A673 (cell line): Measurements from ENCODE around the gene TAF10. TPM values are rescaled to one million over a fixed set of nuclear protein-coding genes. Genes with fewer than 3 reads are reported as not detected.
A peak's percentile ranks its signal among the peaks of the same experiment; 100 is the strongest.

Experiments used
- BruUV-seq: library from RNA; stranded (reverse); fragments of 400-500 nt; replicated peaks from 2 replicates; lab custom pipeline; 2021; lab: Mats Ljungman, UMichigan
- CTCF ChIA-PET: fragments of 300-600 bp; sonication (Branson Sonifier 250); formaldehyde crosslinking; loops from one replicate; lab custom pipeline; 2022; ENCODE audit warnings: antibody characterized with exemption; lab: Charles Lee
- POLR2A ChIA-PET: fragments of 300-600 bp; sonication (Branson Sonifier 250); formaldehyde crosslinking; loops from one replicate; lab custom pipeline; 2022; ENCODE audit warnings: antibody characterized with exemption; ENCODE audit not compliant: low non-redundant PET; lab: Charles Lee
- DNase-seq: peaks from one replicate; pipeline ENCODE4 v3.0.0-alpha.2; 2015; ENCODE audit warnings: low spot score
- H3K27ac ChIP-seq: fragments of 200-600 bp; sonication (generic); 2 replicates; pipeline ENCODE4 v1.5.1; 2016; ENCODE audit warnings: mixed run types, low read depth, mild to moderate bottlenecking, mixed read lengths, antibody characterized with exemption, low read length; ENCODE audit not compliant: poor library complexity, severe bottlenecking
- H3K27me3 ChIP-seq: fragments of 200-600 bp; sonication (generic); replicated peaks from 2 replicates; pipeline ENCODE4 v1.6.1; 2017; ENCODE audit warnings: mixed run types, low read depth, mild to moderate bottlenecking, mixed read lengths, antibody characterized with exemption, low read length; ENCODE audit not compliant: insufficient read depth, poor library complexity
- H3K36me3 ChIP-seq: fragments of 200-600 bp; sonication (generic); 2 replicates; pipeline ENCODE4 v1.6.1; 2016; ENCODE audit warnings: mixed run types, mild to moderate bottlenecking, mixed read lengths, antibody characterized with exemption, low read length; ENCODE audit not compliant: insufficient read depth, poor library complexity, severe bottlenecking
- H3K4me1 ChIP-seq: fragments of 200-600 bp; sonication (generic); 2 replicates; pipeline ENCODE4 v1.6.1; 2017; ENCODE audit warnings: mixed run types, mild to moderate bottlenecking, mixed read lengths, antibody characterized with exemption, low read length; ENCODE audit not compliant: insufficient read depth, poor library complexity, severe bottlenecking
- H3K4me3 ChIP-seq: fragments of 200-600 bp; sonication (generic); 2 replicates; pipeline ENCODE4 v1.5.1; 2016; ENCODE audit warnings: low read depth, mixed run types, mild to moderate bottlenecking, mixed read lengths, low read length; ENCODE audit not compliant: poor library complexity, severe bottlenecking
- H3K9me3 ChIP-seq: fragments of 200-600 bp; sonication (generic); 2 replicates; pipeline ENCODE4 v1.6.1; 2016; ENCODE audit warnings: mixed run types, low read depth, mild to moderate bottlenecking, mixed read lengths, antibody characterized with exemption, low read length; ENCODE audit not compliant: poor library complexity, severe bottlenecking
- CTCF ChIP-seq: fragments of 300-800, 200-600 bp; sonication (generic); conservative IDR thresholded peaks from 2 replicates; pipeline ENCODE4 v1.5.1; 2017; ENCODE audit warnings: low read depth, mild to moderate bottlenecking, antibody characterized with exemption, low read length, moderate library complexity, mixed read lengths
- EZH2 ChIP-seq: fragments of 200-600 bp; sonication (generic); IDR thresholded peaks from 2 replicates; pipeline ENCODE4 v1.6.1; 2017; ENCODE audit warnings: borderline replicate concordance, low read depth, mild to moderate bottlenecking, mixed read lengths, antibody characterized with exemption, low read length; ENCODE audit not compliant: poor library complexity, severe bottlenecking
- intact Hi-C: fragments of 100-400 bp; cut with micrococcal nuclease; formaldehyde crosslinking; loops from one replicate; pipeline ENCODE4 v1.10.0; 2022; ENCODE audit not compliant: unreplicated experiment
- total RNA-seq: library from RNA; stranded (reverse); gene quantifications from 2 replicates; pipeline ENCODE4 v1.2.3, GENCODE V29; 2021

The TAF10 gene
- total RNA-seq, 1 experiment from 2014 or later: 112 TPM

DNA sequence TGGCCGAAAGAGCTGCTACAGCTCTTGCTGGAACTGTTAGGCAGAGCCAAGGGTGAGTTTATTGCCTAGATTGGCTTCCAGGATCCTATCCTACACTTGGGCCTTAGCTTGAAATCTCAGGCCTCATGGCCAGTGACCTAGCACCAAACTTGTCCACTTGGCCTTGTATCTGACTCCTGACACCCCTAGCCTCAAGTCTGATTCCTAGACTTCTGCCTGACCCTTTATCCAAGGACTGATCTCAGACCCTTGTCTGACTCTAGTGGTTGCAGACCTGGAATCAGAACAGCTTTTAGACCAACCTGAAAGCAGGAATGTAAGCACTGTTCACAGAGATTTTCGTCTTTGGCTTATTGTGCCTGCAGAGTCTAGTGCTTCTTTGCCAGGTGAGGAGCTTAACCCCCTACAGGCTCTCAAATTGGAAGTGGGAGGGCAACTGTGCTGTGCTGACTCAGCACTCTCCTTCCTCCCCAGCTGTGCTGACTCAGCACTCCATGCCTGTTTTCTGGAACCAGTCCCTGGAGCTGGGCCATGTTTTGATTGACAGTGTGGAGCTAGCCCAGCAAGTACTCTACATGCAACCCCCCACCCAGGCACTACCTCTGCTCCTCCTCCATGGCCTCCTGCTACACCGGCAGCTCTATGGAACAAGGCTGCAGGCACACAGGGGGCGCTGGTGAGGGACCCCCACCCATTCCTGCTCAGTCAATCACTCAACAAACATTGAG lies 43.7 kb downstream of the TAF10 start:
- peak; percentile 85 for DNase-seq
- H3K27me3 ChIP-seq: no peaks in the 10 kb centered on the region
- no peaks in the 10 kb centered on the region for H3K9me3 ChIP-seq
- no peaks in the 10 kb centered on the region for H3K36me3 ChIP-seq
- H3K4me1 ChIP-seq: peaks cover 11% of the 10 kb centered on the region
- TF ChIP-seq CTCF: peak; percentile 31; the same call in 1 of the 2 replicates
- TF ChIP-seq EZH2: no peak
- POLR2A ChIA-PET: no interaction called here
- no peak overlapping the region for H3K27ac ChIP-seq
- CTCF ChIA-PET: no interaction called here
- intact Hi-C loops: no loop called here
- H3K4me3 ChIP-seq: no peak overlapping the region
- BruUV-seq: no TSS peak

- Histone ChIP-seq H3K27ac (no peak overlapping the region), H3K27me3 (no peaks in the 10 kb centered on the region), H3K36me3 (no peaks in the 10 kb centered on the region), H3K9me3 (no peaks in the 10 kb centered on the region), H3K4me1 (peaks cover 11% of the 10 kb centered on the region), H3K4me3 (no peak overlapping the region)
- no TSS peak for BruUV-seq
- intact Hi-C loops: no loop called here
- CTCF ChIA-PET: no interaction called here
- POLR2A ChIA-PET: no interaction called here
- TF ChIP-seq CTCF (no peak), EZH2 (no peak)
- no peak for DNase-seq
These were observed 44.7 kb downstream of the TAF10 start for GRCh38 chr11:6567371-6567745.

GRCh38 chr11:6566704-6567370 lies 45.2 kb downstream of the TAF10 start:
- no peak for DNase-seq
- TF ChIP-seq EZH2 (no peak), CTCF (no peak)
- POLR2A ChIA-PET: no interaction called here
- BruUV-seq: no TSS peak
- peaks cover 11% of the 10 kb centered on the region for H3K4me1 ChIP-seq
- no peaks in the 10 kb centered on the region for H3K36me3 ChIP-seq
- no peaks in the 10 kb centered on the region for H3K27me3 ChIP-seq
- no peaks in the 10 kb centered on the region for H3K9me3 ChIP-seq
- no peak overlapping the region for H3K4me3 ChIP-seq
- no peak overlapping the region for H3K27ac ChIP-seq
- CTCF ChIA-PET: no interaction called here
- intact Hi-C loops: no loop called here
